Pancreas (tissue), 10 donors: ENCODE measurements around the gene PLCXD1. TPM values are rescaled to one million over a fixed set of nuclear protein-coding genes. Genes with fewer than 3 reads are reported as not detected.
"Not testable (repeated sequence)": the region's sequence is repeated elsewhere in the genome, so short reads cannot be mapped to it uniquely, and the experiment has no call there.

Source experiments
- ATAC-seq, 4 donors: fragments of 200-7000 bp; cut with Tn5 transposase; one replicate each; pipeline versions ENCODE4 v1.8.0 to v1.9.1; 2020; ENCODE audit warnings: mild to moderate bottlenecking in 4 of 4, moderate library complexity in 4 of 4
- DNase-seq, 6 donors: peaks; one replicate each; pipeline ENCODE4 v3.0.0-alpha.2; 2020
- FAIRE-seq: peaks from 2 replicates; lab custom pipeline; 2012; peaks lifted over from hg19 to GRCh38; lab: Jason Lieb, UNC
- H3K27ac ChIP-seq, 4 donors: fragments of 200-600 bp; sonication (generic); 1 replicate in 3 of 4; 2 replicates in 1 of 4; pipeline versions ENCODE4 v1.5.0 to v1.8.0; 2020
- H3K27me3 ChIP-seq, 4 donors: fragments of 200-600 bp; one replicate each; pipeline ENCODE4 v1.8.0; 2021
- H3K36me3 ChIP-seq, 3 donors: fragments of 200-600 bp; sonication (generic) in 1 of 3; one replicate each; pipeline versions ENCODE4 v1.5.0 to v1.8.0; 2020 to 2021
- H3K4me1 ChIP-seq, 3 donors: fragments of 200-600 bp; one replicate each; pipeline ENCODE4 v1.8.0; 2021
- H3K4me3 ChIP-seq, 4 donors: fragments of 200-600 bp; sonication (generic) in 2 of 4; one replicate each; pipeline versions ENCODE4 v1.5.0 to v1.8.0; 2020 to 2021
- H3K9me3 ChIP-seq, 4 donors: fragments of 200-600 bp; one replicate each; pipeline ENCODE4 v1.8.0; 2021
- WGBS, 2 donors: extraction: QIAGEN DNeasy Blood & Tissue Kit; methylation state at CpG; one replicate each; pipeline ENCODE4 v1.1.7; 2013; 5-methylcytosine and 5-hydroxymethylcytosine counted together
- intact Hi-C, 3 donors: fragments of 100-400 bp; cut with DNase I; formaldehyde crosslinking; loops; one replicate each; pipeline versions ENCODE4 v1.11.1 to v1.14.2; 2022
- polyA plus RNA-seq, 2 donors: library from polyadenylated mRNA; stranded (reverse); fragments of 200-250 nt; gene quantifications; one replicate each; pipeline ENCODE4 v1.2.3, GENCODE V29; 2013
- total RNA-seq, 6 donors: library from RNA; stranded (reverse); fragmentation: NEBNext Ultra II Directional in 4 of 6; extraction: Animal tissue kit (Norgen Biotek cat#: 25700) in 4 of 6; gene quantifications; one replicate each; pipeline versions ENCODE4 v1.2.1 to v1.2.4, GENCODE V29; 2021 to 2023
- TF ChIP-seq, protein P1 (sequence below), 4 donors: fragments of 200-600 bp; sonication (generic) in 3 of 4; IDR thresholded peaks; one replicate each; pipeline versions ENCODE4 v1.5.0 to v1.8.0; 2021; ENCODE audit warnings: antibody characterized with exemption in 4 of 4
- donor health status: healthy with polysubstance abuse.
- donor health status: DM: no; HTN: no; CAD: no; lungs with moderate emphysema.
- donor health status: DM: no; HTN: no; CAD: no.
- donor health status: control.
- donor health status: control.
- donor health status: Bipolar disorder and iron deficiency.
- donor health status: DM: yes; HTN: yes; CAD: no.
- donor health status: DM: no; HTN: no; CAD: no.
- donor health status: DM: no; HTN: no; CAD: no.
- donor health status: DM: yes; HTN: yes; CAD: no.

PLCXD1 gene
- total and polyA plus RNA-seq, 8 donors: 3.5 to 17.8 (median 6.1) TPM

DNA sequence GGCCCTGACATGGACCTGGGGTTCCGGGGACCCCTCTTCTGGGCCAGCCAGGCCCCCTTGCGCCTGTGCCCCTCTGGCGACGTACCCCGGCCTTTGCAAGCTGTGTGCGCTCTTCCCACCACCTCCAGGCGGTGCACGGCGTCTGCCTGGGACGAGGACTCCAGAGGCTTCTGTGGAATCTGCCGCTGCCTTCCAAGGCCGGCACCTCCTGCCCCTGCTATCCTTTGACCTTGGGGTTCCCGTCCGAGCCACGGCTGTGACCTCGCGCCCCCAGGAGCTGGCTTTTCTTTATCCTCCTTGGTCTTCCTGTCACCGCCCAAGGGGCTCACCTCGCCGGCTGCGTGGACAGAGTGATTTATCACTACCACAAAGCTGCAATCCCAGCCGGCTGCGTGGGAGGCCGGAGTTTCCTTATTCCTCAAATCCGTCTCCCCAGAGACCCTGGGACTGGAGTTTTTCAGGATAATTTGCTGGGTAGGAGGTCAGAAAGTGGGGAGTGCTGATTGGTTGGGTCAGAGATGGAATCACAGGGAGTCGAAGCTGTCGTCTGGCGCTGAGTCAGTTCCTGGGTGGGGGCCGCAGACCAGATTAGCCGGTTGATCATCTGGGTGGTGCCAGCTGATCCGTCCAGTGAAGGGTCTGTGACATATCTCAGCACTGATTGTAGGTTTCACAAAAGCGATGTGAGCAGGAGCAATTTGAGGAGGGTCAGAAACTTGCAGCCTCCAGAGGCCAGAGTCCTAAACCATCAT is 19.8 kb upstream of the PLCXD1 start:
- FAIRE-seq (no peak), DNase-seq (peak in 2 of 6 donors; percentile 17 to 51), ATAC-seq (peak in 2 of 4 donors; percentile 13 to 32)
- TF ChIP-seq, protein P1, sequence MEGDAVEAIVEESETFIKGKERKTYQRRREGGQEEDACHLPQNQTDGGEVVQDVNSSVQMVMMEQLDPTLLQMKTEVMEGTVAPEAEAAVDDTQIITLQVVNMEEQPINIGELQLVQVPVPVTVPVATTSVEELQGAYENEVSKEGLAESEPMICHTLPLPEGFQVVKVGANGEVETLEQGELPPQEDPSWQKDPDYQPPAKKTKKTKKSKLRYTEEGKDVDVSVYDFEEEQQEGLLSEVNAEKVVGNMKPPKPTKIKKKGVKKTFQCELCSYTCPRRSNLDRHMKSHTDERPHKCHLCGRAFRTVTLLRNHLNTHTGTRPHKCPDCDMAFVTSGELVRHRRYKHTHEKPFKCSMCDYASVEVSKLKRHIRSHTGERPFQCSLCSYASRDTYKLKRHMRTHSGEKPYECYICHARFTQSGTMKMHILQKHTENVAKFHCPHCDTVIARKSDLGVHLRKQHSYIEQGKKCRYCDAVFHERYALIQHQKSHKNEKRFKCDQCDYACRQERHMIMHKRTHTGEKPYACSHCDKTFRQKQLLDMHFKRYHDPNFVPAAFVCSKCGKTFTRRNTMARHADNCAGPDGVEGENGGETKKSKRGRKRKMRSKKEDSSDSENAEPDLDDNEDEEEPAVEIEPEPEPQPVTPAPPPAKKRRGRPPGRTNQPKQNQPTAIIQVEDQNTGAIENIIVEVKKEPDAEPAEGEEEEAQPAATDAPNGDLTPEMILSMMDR (IDR thresholded peaks at IDR 0.05): no peak
- Histone ChIP-seq H3K4me3 (no peak overlapping the region), H3K4me1 (peaks cover 11 to 13% (median 13%) of the 10 kb centered on the region in 3 donors), H3K27me3 (no peaks in the 10 kb centered on the region), H3K27ac (peak overlapping the region in 1 of 4 donors; percentile 46), H3K36me3 (no peaks in the 10 kb centered on the region), H3K9me3 (no peaks in the 10 kb centered on the region)
- WGBS, 2 donors: 66 to 72% methylated on average over 32 of the region's 32 CpGs
- intact Hi-C loops: no loop called here

DNA sequence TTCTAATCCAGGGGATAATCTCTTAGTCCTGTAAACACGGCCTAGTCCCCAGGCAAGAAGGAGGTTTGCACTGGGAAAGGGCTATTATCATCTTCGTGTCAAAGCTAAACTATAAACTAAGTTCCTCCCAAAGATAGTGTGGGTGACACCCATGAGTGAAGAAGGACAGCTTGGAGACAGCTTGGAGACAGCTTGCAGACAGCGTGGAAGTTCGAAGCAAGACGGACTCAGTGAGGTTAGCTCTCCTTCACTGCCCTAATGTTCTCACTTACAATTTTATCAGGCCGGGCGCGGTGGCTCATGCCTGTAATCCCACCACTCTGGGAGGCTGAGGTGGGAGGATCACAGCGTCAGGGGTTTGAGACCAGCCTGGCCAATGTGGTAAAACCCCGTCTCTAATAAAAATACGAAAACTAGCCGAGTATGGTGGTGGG is 19.2 kb upstream of the PLCXD1 start:
- peak in 2 of 6 donors; percentile 9 to 16 for DNase-seq

DNA sequence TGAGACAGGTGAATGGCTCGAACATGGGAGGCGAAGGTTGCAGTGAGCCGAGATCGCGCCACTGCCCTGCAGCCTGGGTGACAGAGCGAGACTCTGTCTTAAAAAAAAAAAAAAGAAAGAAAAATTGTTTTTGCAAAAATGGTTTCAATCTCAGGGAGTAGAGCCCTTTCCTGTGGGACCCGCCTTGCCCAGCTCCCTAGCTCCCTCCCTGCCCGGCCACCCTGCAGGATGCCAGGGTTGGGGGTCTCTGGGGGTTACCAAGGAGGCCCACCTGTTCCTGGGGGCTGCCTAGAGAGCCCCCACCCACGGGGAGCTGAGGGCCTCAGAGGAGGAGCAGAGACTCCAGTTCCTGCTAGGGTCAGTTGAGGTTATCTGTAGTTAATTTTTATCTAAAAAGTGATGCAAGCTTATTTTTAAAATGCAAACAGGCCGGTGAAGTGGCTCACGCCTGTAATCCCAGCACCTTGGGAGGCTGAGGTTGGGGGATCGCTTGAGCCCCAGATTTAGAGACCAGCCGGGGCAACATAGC is 18.7 kb upstream of the PLCXD1 start:
- WGBS, 2 donors: 29 to 32% methylated on average over 13 of the region's 13 CpGs
- Histone ChIP-seq H3K4me3 (no peak overlapping the region), H3K9me3 (no peaks in the 10 kb centered on the region), H3K36me3 (no peaks in the 10 kb centered on the region), H3K27ac (peak overlapping the region in 2 of 4 donors; percentile 24 to 46), H3K4me1 (peaks cover 11 to 13% (median 13%) of the 10 kb centered on the region in 3 donors), H3K27me3 (no peaks in the 10 kb centered on the region)
- peak; percentile 81 to 91 (median 89) for ATAC-seq
- DNase-seq: peak in 3 of 6 donors; percentile 25 to 60 (median 46)
- FAIRE-seq: no peak
- intact Hi-C loops: no loop called here
- TF ChIP-seq, protein P1 (IDR thresholded peaks at IDR 0.05): no peak

More for the DNA sequence above, 19.2 kb upstream of the PLCXD1 start:
- ATAC-seq: peak in 1 of 4 donors; percentile 17
- H3K9me3 ChIP-seq: no peaks in the 10 kb centered on the region
- no peaks in the 10 kb centered on the region for H3K27me3 ChIP-seq
- 77 to 81% methylated on average over 12 of the region's 12 CpGs for WGBS, 2 donors
- intact Hi-C loops: no loop called here
- H3K4me3 ChIP-seq: no peak overlapping the region
- H3K4me1 ChIP-seq: peaks cover 11 to 13% (median 13%) of the 10 kb centered on the region in 3 donors
- no peak for FAIRE-seq
- H3K27ac ChIP-seq: peak overlapping the region in 2 of 4 donors; percentile 24 to 46
- TF ChIP-seq, protein P1 (IDR thresholded peaks at IDR 0.05): no peak
- no peaks in the 10 kb centered on the region for H3K36me3 ChIP-seq

DNA sequence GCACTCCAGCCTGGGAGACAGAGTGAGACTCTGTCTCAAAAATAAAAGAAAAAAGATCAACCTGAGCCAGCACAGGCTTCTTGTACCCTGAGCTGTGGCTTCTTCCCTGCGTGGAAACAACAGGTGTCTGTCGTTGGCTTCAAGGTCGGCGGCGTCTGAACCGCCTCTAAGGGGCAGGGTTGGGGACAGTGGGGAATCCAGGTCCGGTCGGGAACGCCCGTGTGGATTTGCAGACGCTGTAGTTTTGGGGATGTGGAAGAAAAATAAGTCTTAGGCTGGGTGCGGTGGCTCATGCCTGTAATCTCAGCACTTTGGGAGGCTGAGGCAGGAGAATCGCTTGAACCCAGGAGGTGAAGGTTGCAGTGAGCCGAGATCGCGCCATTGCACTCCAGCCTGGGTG is 17.2 kb upstream of the PLCXD1 start:
- 79 to 82% methylated on average over 16 of the region's 16 CpGs for WGBS, 2 donors

DNA sequence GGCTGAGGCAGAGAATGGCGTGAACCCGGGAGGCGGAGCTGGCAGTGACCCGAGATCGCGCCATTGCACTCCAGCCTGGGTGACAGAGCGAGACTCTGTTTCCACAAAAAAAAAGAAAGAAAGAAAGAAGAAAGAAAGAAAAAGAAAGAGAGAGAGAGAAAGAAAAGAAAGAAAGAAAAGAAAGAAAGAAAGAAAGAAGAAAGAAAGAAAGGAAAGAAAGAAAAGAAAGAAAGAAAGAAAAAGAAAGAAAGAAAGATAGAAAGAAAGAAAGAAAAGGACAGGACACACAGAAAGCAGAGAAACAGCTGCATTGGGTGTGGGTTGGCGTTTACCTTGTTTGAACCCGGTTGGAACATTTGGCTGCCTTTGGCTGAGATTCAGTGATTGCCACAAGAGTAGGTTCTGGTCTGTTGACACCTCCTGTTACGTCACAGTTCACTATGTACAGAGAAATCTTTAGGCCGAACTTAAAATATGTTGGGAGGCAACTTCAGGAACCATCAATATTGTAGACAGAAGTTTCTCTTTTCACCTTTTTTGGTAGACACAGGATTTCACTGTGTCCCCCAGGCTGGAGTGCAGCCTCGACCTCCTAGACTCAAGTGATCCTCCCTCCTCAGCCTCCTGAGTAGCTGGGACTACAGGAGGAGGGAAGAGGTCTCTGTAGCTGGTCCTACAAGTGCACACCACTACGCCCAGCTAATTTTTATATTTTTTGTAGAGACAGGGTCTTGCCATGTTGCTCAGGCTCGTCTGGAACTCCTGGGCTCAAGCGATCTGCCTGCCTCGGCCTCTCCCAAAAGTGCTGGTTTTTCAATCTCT is 16.3 kb upstream of the PLCXD1 start:
- H3K27me3 ChIP-seq: no peaks in the 10 kb centered on the region
- H3K4me3 ChIP-seq: no peak overlapping the region
- no peaks in the 10 kb centered on the region for H3K9me3 ChIP-seq
- TF ChIP-seq, protein P1 (IDR thresholded peaks at IDR 0.05): no peak
- 76 to 79% methylated on average over 16 of the region's 16 CpGs for WGBS, 2 donors
- peak in 4 of 6 donors; percentile 5 to 52 (median 20) for DNase-seq
- peak; percentile 44 to 52 (median 48) for ATAC-seq
- intact Hi-C loops: no loop called here
- no peak overlapping the region for H3K27ac ChIP-seq
- H3K4me1 ChIP-seq: peaks cover 11 to 13% (median 13%) of the 10 kb centered on the region in 3 donors
- FAIRE-seq: no peak
- H3K36me3 ChIP-seq: no peaks in the 10 kb centered on the region

More for the DNA sequence above, 17.2 kb upstream of the PLCXD1 start:
- H3K36me3 ChIP-seq, H3K4me3 ChIP-seq, H3K9me3 ChIP-seq, H3K27ac ChIP-seq, FAIRE-seq, H3K27me3 ChIP-seq, ATAC-seq, intact Hi-C loops: not testable (repeated sequence)
- H3K4me1 ChIP-seq: peaks cover 11 to 13% (median 13%) of the 10 kb centered on the region in 3 donors
- DNase-seq: peak in 3 of 6 donors; percentile 10 to 23 (median 14)
